SIG-M5 treated with dmso at 0.1 percent for 504 hours (cell line): ENCODE results near the gene TIAM2.
"Not testable (repeated sequence)": the region's sequence is repeated elsewhere in the genome, so short reads cannot be mapped to it uniquely, and the experiment has no call there.

Experiments
- DNase-seq: peaks from one replicate; lab custom pipeline; 2025; ENCODE audit not compliant: unreplicated experiment; lab: John Stamatoyannopoulos, UW

The TIAM2 gene

GRCh38 chr6:154989448-154989847 lies 5.7 kb upstream of the TIAM2 start:
- no peak for DNase-seq

DNA sequence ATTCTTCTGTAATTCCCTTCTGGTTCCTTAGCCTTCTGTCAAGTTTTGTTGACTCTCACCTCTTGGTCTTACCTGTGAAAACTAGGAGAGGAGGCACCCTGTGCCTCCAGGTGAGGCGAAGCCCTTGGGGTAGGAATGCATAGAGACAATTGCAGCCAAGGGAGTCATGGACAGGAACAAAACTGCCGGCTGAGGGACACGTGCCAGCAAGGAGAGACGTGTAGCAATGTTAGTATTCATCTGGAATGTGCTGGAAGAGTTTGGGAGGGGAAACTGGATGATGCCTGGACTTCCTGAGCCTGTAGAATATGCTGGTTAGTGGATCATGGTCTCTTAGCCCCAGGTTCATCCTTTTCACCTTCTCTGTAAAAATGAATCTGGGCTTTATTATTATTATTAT lies 3.9 kb upstream of the TIAM2 start:
- no peak for DNase-seq

- DNase-seq = no peak
Observed at GRCh38 chr6:154993026-154993425, 2.1 kb upstream of the TIAM2 start.

DNA sequence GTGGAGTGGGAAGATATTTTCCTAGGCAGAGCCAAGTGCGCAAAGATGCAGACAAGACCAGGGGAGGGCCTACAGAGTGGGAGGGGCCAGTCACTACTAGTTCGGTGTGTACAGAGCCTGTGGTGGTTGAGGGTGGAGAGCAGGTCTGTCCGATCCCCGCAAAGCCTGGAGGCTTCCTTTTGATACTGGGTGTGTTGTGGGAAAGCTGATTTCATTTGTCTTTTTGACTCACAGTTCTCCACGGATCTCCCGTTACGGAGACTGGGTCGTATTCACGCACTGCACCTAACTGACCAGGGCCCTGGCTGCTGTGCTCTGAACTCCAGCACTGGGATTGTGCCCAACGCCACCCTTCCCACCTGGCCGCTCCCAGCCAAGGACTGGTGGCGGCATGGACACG lies 1.4 kb upstream of the TIAM2 start:
- no peak for DNase-seq

- no peak for DNase-seq
Observed at GRCh38 chr6:154994836-154995253, 270 bp upstream of the TIAM2 start.

GRCh38 chr6:154996016-154996590 lies 988 bp downstream of the TIAM2 start:
- no peak for DNase-seq

- DNase-seq = no peak
Observed at GRCh38 chr6:154996841-154997311, 1.8 kb downstream of the TIAM2 start.

- DNase-seq = no peak
Observed at GRCh38 chr6:154998855-154999254, 3.7 kb downstream of the TIAM2 start.

DNA sequence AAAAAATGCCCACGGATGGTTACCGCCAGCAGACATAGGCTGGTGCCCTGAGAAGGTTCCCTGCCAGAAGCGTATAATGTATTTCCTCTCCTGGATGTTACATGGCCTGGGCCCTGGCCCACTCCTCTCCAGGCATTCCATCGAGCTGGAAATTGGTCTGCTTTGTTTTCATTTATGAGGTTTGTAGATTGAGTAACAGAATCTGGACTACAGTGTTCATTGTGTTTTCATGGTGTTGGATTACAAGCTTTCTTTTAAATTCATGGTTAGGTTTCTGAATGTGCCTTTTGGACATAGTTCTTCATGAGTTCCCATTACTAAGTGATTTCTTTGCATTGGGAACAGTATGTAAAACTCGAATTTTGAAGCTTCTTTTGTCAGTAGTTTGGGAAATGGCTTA lies 6.4 kb downstream of the TIAM2 start:
- DNase-seq = no peak

DNA sequence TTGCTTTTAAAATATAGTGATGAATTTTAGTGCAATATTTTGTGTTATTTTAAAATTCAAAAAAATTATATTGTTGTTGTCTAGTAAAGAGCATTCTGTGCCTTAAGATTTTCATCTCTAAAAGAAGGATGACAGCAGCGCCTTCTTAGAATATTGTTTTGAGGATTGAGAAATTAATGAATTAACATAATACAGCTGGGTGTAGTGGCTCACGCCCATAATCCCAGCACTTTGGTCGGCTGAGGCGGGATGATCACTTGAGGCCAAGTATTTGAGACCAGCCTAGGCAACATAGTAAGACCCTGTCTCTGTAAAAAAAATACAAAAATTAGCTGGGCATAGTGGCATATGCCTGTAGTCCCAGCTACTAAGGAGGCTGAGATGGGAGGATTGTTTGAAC lies 6.8 kb downstream of the TIAM2 start:
- no peak for DNase-seq

DNA sequence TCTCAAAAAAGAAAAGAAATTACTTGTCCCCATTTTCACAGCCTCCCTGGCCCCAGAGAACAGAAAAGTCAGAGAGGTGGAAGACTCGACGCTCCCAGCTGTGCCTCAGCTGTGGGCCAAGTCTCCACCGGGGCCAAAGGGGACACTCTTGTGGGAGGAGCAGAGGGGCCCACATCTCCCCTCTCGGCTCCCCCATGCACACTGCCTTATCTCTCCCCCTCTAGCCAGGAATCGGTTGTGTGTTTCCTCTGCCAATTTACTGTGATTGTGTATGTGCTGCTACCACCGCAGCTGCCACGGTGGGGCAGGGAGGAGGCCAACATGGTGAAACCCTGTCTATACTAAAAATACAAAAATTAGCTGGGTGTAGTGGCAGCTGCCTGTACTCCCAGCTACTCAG lies 8.4 kb downstream of the TIAM2 start:
- no peak for DNase-seq

- DNase-seq = no peak
Observed at GRCh38 chr6:155004017-155004416, 8.9 kb downstream of the TIAM2 start.

GRCh38 chr6:155004576-155005372 lies 9.7 kb downstream of the TIAM2 start:
- no peak for DNase-seq

GRCh38 chr6:155008625-155009024 lies 13.5 kb downstream of the TIAM2 start:
- no peak for DNase-seq

DNA sequence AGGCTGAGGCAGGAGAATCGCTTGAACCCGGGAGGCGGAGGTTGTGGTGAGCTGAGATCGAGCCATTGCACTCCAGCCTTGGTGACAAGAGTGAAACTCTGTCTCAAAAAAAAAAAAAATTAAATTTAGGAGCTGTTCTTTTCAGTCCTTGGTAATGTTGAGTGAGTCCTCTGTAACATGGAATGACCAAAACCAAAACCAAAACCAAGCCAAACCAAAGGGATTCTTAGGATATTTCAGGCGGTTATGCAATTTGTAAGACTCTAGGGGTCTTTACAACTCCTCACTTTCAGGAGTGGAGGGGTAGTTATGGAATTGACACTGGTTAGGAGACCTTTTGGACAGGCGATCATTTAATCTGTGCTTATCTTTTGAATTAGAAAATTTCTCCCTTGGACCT lies 15.8 kb downstream of the TIAM2 start:
- DNase-seq = no peak

DNA sequence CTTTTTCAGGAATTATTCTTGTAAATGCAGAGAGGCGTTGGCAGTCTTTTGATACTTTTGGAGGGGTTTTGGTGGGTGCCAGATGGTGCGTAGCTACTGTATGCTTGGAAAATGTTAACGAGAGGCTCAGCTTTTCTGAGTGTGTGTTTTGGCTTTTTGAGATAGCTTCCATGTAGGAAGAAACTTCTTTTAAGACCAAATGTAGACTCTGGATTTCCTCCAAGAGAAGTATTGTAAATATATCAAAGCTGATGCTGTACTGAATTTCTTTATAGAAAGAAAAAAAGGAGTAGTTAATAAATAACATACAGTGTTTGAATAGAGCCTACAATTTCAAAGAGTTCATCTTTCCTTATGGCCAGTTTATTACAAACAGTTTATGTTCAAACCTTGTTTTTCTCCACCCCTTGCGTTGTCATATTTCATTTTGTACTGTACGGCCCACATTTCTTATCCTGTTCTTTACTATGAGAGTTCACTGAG lies 16.7 kb downstream of the TIAM2 start:
- no peak for DNase-seq

DNA sequence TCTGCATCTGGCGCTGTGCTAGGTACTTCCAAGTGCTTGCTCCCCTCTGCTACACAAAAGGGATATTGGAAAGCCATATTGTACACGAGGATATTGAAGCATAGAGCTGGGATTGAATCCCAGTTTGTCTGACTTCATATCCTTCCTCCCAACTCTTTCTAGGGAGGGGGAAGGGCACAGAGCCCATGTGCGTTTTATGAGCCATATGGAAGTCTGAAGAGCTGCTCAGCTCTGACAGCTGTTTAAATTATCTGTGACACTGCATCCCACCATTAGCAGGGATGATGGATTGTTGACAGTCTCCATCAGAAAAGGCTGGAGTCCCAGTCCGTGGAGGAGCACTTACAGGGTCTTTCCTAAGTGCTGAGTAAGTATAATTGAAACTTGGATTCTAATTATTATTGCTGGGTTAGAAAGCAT lies 18.4 kb downstream of the TIAM2 start:
- DNase-seq = no peak

DNA sequence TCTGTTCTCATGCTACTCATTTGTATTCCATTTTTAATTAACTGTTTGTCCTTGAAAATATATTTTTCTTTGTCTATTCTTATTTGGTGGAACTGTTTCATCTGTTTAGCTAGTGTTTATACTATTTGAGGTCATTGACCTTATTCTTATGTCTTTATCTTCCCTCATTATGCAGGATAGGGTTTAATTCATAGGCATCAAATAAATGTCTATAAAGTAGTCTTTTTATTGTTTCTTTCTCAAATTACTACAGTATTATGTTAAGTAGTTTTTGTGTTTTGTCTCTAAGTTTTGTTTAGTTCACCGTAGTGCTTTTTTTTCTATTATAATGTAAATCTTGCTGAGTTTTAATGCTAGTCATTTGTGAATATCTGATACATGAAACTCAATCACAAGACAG lies 19.0 kb downstream of the TIAM2 start:
- no peak for DNase-seq

DNA sequence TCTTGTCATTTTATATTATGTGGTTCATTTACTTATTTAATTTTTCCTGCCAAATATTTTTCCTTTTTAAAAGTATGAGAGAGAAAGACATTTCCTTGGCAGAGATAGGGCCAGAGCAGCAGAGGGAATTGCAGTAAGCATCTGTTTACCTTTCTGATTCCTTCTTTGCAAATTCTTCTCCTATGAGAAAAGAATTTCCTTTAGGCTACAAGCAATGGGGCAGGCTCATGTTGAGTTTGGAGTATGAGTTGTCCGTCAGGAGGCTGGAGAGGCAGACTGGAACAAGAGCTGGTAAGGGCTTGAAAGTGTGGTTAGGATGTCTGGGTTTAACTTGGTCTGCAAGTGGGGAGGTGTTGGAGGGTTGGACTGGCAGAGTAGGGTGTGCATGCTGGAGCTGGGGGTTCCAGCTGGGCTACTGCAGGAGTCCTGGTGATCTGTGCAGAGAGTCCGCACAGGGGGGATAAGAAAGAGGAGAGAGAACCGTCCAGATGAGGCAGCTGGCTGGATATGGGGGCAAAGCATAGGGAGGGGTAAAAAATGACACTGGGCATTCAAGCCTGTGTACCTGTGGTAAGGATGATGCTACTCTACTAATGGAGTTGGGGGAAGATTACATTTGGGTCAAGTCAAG lies 19.7 kb downstream of the TIAM2 start:
- DNase-seq = no peak

GRCh38 chr6:155018415-155018814 lies 23.3 kb downstream of the TIAM2 start:
- DNase-seq = not testable (repeated sequence)

DNA sequence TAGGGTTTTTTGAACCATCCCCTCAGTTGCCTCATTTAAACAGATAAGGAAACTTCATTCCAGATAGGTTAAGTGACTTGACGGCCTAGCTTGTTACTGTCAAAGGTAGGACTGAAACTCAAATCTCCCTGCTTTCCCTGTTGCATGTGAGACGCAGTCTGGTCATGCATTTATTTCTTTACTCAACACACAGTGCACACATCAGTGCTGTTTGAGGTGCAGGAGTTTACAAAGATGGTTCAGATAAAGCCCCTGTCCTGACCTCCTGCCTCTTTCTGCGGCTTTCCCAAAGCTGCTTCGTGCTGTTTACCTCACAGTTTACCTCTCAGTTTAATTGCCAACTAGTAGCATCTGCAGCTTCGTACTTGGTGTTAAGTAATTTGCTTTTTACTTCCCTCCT lies 26.6 kb downstream of the TIAM2 start:
- no peak for DNase-seq

- DNase-seq = no peak
Observed at GRCh38 chr6:155022721-155023120, 27.6 kb downstream of the TIAM2 start.
